DND-41 (cell line): ENCODE measurements around the gene IFT52.

Experiments used
- ATAC-seq: fragments of 200-7000 bp; cut with Tn5 transposase; 3 replicates; pipeline ENCODE4 v1.9.1; 2021; ENCODE audit warnings: low read depth; ENCODE audit not compliant: insufficient read depth
- DNase-seq: peaks from one replicate; pipeline ENCODE4 v3.0.0-alpha.2; 2020
- H2AFZ ChIP-seq: 2 replicates; pipeline ENCODE4 v1.6.0; 2012; ENCODE audit warnings: low read depth, low read length
- H3K27ac ChIP-seq: 2 replicates; pipeline ENCODE4 v1.5.1; 2012; ENCODE audit warnings: low read length, inconsistent platforms
- H3K27me3 ChIP-seq: fragments of 200-600 bp; sonication (generic); 2 replicates; pipeline ENCODE4 v1.6.0; 2012; ENCODE audit warnings: low read length, mild to moderate bottlenecking, inconsistent platforms; ENCODE audit not compliant: insufficient read depth, poor library complexity
- H3K36me3 ChIP-seq: 2 replicates; pipeline ENCODE4 v1.5.1; 2012; ENCODE audit warnings: low read length, inconsistent platforms; ENCODE audit not compliant: insufficient read depth
- H3K4me1 ChIP-seq: 2 replicates; pipeline ENCODE4 v1.5.1; 2012; ENCODE audit warnings: mild to moderate bottlenecking, low read length; ENCODE audit not compliant: insufficient read depth
- H3K4me2 ChIP-seq: 2 replicates; pipeline ENCODE4 v1.6.0; 2012; ENCODE audit warnings: mild to moderate bottlenecking, moderate library complexity, low read length, inconsistent platforms; ENCODE audit not compliant: insufficient read depth
- H3K4me3 ChIP-seq, 2 experiments: fragments of 200-600 bp in 1 of 2; shearing (Covaris generic) in 1 of 2; 2 replicates each; pipeline ENCODE4 v1.5.1; 2012 to 2016; ENCODE audit warnings: inconsistent platforms in 2 of 2, low read length in 2 of 2, mild to moderate bottlenecking in 2 of 2, low read depth in 1 of 2, moderate library complexity in 1 of 2
- H3K79me2 ChIP-seq: 2 replicates; pipeline ENCODE4 v1.6.0; 2012; ENCODE audit warnings: low read length, inconsistent platforms; ENCODE audit not compliant: insufficient read depth
- H3K9ac ChIP-seq: 2 replicates; pipeline ENCODE4 v1.6.0; 2012; ENCODE audit warnings: low read depth, mild to moderate bottlenecking, inconsistent platforms, low read length, moderate library complexity
- H3K9me3 ChIP-seq: 2 replicates; pipeline ENCODE4 v1.5.1; 2012; ENCODE audit warnings: low read length, moderate library complexity, mild to moderate bottlenecking, inconsistent platforms; ENCODE audit not compliant: insufficient read depth, severe bottlenecking
- H4K20me1 ChIP-seq: 2 replicates; pipeline ENCODE4 v1.6.0; 2012; ENCODE audit warnings: low read length; ENCODE audit not compliant: insufficient read depth
- EZH2 ChIP-seq: IDR thresholded peaks from 3 replicates; pipeline ENCODE4 v1.6.1; 2012; ENCODE audit warnings: borderline replicate concordance, low read depth, mild to moderate bottlenecking, moderate library complexity, low read length, inconsistent platforms; ENCODE audit not compliant: severe bottlenecking
- TF ChIP-seq, protein P1 (sequence below): IDR thresholded peaks from 2 replicates; pipeline ENCODE4 v1.5.1; 2012; ENCODE audit warnings: borderline replicate concordance, low read length, moderate library complexity, mild to moderate bottlenecking; ENCODE audit not compliant: poor library complexity, severe bottlenecking; ENCODE audit errors: extremely low read depth

The IFT52 gene

DNA sequence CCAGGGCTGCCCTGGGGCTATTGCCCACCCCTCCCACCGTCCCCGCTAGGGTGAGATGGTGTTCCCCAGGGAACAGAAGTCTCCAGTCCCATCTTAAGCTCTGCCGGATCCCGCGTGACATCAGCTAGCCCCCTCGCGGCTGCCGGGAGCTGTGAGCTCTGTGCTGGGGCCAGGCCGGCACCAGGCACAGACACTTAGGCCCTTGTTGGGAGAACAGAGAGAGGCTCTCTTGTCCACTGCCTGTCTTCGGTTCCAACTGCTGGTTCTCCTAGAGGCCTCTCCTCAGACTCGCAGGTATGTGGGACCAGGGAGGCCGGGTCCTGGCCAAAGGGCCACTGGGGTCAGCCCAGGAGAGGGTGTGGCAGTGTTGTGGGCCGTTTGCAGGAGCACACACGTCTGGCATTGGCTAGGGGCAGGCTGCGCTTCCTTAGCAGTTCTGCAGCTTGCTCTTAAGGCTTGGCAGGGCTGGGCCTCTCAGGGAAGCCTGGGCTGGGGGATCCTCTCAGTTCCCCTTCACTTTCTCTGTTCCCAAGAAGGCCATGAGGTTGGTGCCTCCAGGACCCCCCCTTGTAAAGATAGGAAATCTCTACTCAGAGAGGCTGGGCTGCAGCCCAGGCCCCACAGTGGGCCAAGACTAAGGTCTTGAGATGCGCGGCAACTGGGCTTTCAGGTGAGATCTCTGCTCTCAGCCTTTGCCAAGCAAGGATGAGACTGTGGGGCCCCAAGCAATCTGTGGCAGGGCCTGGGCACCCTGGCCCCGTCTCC lies 25.6 kb upstream of the IFT52 start:
- Histone ChIP-seq H3K4me3 (no peak overlapping the region), H3K79me2 (no peaks in the 10 kb centered on the region), H3K9me3 (no peaks in the 10 kb centered on the region), H3K27me3 (no peaks in the 10 kb centered on the region), H2AFZ (no peak overlapping the region), H3K9ac (no peak overlapping the region), H4K20me1 (no peaks in the 10 kb centered on the region), H3K4me2 (no peak overlapping the region), H3K36me3 (no peaks in the 10 kb centered on the region), H3K4me1 (no peaks in the 10 kb centered on the region), H3K27ac (no peak overlapping the region)
- ATAC-seq (no peak), DNase-seq (no peak)
- TF ChIP-seq EZH2: no peak
- TF ChIP-seq, protein P1, sequence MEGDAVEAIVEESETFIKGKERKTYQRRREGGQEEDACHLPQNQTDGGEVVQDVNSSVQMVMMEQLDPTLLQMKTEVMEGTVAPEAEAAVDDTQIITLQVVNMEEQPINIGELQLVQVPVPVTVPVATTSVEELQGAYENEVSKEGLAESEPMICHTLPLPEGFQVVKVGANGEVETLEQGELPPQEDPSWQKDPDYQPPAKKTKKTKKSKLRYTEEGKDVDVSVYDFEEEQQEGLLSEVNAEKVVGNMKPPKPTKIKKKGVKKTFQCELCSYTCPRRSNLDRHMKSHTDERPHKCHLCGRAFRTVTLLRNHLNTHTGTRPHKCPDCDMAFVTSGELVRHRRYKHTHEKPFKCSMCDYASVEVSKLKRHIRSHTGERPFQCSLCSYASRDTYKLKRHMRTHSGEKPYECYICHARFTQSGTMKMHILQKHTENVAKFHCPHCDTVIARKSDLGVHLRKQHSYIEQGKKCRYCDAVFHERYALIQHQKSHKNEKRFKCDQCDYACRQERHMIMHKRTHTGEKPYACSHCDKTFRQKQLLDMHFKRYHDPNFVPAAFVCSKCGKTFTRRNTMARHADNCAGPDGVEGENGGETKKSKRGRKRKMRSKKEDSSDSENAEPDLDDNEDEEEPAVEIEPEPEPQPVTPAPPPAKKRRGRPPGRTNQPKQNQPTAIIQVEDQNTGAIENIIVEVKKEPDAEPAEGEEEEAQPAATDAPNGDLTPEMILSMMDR: no peak

DNA sequence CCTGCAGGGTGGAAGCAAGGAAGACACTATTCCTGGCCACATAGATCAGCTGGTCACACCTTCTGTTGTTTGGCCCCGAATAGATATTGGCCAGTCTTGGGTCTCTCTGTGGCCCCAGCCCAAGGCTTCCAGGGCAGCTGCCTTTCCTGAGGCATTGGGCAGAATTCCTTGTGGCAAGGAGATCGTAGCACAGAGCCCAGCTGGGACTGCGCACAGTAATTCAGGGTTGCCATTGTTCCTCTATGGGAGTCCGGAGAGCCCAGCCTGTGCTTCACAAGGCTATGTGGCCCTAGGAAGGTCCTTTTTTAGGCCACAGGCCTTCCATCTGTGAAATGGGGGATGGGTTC lies 25.0 kb upstream of the IFT52 start:
- H3K79me2 ChIP-seq: no peaks in the 10 kb centered on the region
- no peaks in the 10 kb centered on the region for H3K36me3 ChIP-seq

DNA sequence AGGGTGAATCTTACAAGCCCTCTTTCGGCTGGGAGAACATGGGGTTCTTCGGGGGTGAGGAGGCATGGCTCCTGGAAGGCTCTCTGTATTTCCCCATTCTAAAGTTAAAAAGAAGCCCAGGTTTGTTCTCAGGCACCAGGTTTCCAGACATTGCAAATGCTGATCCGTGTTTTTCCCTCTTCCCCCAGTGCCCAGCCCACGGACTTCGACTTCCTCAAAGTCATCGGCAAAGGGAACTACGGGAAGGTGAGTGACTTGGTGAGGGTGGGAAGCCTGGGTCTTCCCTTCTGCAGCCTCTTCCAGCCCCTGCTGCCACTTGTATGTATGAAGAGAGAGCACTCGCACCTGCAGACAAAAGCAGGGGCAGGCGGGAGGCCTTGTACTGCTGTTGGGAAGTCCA lies 23.3 kb upstream of the IFT52 start:
- no peak overlapping the region for H3K27ac ChIP-seq
- no peaks in the 10 kb centered on the region for H3K4me1 ChIP-seq
- TF ChIP-seq EZH2: no peak
- TF ChIP-seq, protein P1: no peak
- no peak overlapping the region for H2AFZ ChIP-seq
- H4K20me1 ChIP-seq: 0 out of 2 replicates have a peak, but pooled peaks cover 3% of the 10 kb centered on the region
- no peaks in the 10 kb centered on the region for H3K27me3 ChIP-seq
- H3K9me3 ChIP-seq: no peaks in the 10 kb centered on the region
- DNase-seq (no peak), ATAC-seq (no peak)
- H3K79me2 ChIP-seq: no peaks in the 10 kb centered on the region
- no peak overlapping the region for H3K9ac ChIP-seq
- no peak overlapping the region for H3K4me2 ChIP-seq
- H3K4me3 ChIP-seq: no peak overlapping the region
- no peaks in the 10 kb centered on the region for H3K36me3 ChIP-seq

More for the DNA sequence above, 25.0 kb upstream of the IFT52 start:
- Histone ChIP-seq H3K9me3 (no peaks in the 10 kb centered on the region), H3K27me3 (no peaks in the 10 kb centered on the region), H3K4me3 (no peak overlapping the region), H3K27ac (no peak overlapping the region), H2AFZ (no peak overlapping the region), H3K9ac (no peak overlapping the region), H3K4me1 (no peaks in the 10 kb centered on the region), H3K4me2 (no peak overlapping the region), H4K20me1 (no peaks in the 10 kb centered on the region)
- ATAC-seq (no peak), DNase-seq (no peak)
- TF ChIP-seq, protein P1: no peak
- no peak for TF ChIP-seq EZH2

DNA sequence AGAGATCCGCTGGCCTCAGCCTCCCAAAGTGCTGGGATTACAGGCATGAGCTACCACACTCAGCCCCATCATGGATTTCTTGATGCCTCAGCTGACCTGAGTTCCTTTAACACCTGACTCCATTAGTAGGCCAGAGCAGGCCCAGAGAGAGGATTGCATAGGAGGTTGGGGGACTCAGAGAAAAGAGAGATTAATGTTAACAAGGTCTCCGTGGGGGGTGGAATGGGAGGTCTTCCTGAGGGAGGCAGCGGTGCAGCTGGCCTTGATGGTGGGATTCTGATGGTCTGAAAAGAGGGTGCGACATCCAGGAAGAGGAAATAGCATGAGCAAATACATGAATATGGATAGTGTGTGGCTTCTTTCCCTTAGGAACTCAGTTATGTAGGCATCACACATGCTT lies 22.0 kb upstream of the IFT52 start:
- Histone ChIP-seq H2AFZ (no peak overlapping the region), H3K4me3 (no peak overlapping the region), H3K27me3 (no peaks in the 10 kb centered on the region), H3K4me2 (no peak overlapping the region), H3K9ac (no peak overlapping the region), H3K36me3 (no peaks in the 10 kb centered on the region), H4K20me1 (0 out of 2 replicates have a peak, but pooled peaks cover 3% of the 10 kb centered on the region), H3K27ac (no peak overlapping the region), H3K4me1 (no peaks in the 10 kb centered on the region), H3K79me2 (no peaks in the 10 kb centered on the region), H3K9me3 (no peaks in the 10 kb centered on the region)
- DNase-seq (no peak), ATAC-seq (no peak)
- TF ChIP-seq, protein P1: no peak
- TF ChIP-seq EZH2: no peak
